GM04504 (cell line): ENCODE data around the gene C16orf89.

Experiments used
- DNase-seq: peaks from one replicate; pipeline ENCODE4 v3.0.0-alpha.2; 2012; ENCODE audit warnings: low read depth

Gene C16orf89

GRCh38 chr16:5003828-5004227 lies 61.9 kb downstream of the C16orf89 start:
- DNase-seq = no peak

- no peak for DNase-seq
These were observed 62.5 kb downstream of the C16orf89 start for GRCh38 chr16:5003211-5003610.

DNA sequence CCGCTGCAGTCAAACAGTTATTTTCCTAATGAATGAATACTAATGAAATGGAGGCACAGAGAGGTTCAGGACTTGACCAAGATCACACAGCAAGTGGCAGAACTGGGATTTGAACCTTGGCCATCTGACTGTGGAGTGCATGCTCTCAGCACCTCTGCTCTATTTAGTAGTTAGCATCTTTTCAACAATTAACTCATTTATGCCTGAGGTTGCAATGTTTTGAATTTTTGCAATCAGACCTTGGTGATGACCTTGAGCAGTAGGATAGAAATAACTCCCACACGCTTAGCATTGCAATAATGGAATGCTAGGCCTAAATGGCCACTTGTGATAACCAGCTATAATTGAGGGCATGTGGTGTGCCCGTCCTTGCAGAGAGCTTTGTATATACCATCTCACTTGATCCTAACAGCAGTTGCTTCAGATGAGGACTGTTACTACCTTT lies 63.0 kb downstream of the C16orf89 start:
- no peak for DNase-seq

DNA sequence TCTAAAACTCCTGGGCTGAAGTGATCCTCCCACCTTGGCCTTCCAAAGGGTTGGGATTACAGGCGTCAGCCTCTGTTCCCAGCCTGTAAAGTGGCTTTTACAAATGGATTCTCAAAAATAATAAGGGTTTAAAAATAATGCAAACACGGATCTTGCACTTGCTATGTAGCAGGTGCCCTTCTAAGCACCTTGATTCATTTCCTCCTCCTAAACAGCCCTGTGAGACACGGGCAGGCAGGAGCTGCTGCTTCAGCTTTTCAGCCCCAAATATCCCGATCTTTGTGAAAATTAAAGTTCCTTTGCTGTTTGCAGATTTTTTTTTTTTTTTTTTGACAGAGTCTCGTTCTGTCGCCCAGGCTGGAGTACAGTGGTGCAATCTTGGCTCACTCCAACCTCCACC lies 63.8 kb downstream of the C16orf89 start:
- DNase-seq = no peak

- DNase-seq = no peak
These were observed 64.2 kb downstream of the C16orf89 start for GRCh38 chr16:5001571-5001970.

GRCh38 chr16:5000573-5001001 lies 65.2 kb downstream of the C16orf89 start:
- DNase-seq = no peak

DNA sequence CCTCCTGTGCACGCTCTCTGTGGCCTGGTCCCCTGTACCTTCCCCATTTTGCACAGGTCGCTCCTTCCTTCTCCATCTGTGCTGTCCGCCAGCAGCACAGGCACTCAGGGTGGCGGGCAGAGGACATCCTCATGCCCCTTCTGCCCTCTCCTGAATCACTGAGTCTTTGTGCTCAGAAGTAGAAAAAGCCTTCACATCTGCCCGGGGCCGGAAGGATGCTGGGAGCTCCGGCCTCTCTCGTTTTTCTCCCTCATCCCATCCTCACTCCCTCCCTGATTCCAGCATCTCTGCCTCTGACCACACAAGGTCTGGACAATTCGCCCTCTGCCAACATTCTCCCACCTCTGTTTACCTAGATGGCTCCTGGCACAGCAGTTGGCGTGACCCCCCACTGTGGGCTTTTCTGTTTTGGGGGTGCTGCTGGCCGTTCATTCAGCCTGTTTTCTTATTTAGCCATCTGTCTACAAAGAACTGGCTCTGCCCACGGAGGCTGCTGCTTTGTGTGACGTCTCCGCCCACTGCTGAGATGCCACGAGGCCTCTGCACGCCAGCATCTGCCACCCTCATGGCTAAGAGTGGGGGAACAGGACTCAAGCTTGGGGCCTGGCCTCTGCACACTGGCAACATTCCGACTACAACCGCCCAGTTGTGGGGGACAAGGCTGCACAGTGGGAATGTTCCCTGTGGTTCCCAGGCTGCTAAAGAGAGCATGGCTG lies 70.9 kb downstream of the C16orf89 start:
- DNase-seq = no peak
